AG04450 (cell line): ENCODE data around the gene CST3. TPM values are rescaled to one million over a fixed set of nuclear protein-coding genes. Genes with fewer than 3 reads are reported as not detected.

Experiments
- CTCF ChIA-PET: fragments of 300-600, 350-600 bp; formaldehyde crosslinking; extraction: SDS; loops from one replicate; lab custom pipeline; 2022; ENCODE audit warnings: antibody characterized with exemption, inconsistent platforms; lab: Charles Lee
- POLR2A ChIA-PET: fragments of 350-600 bp; formaldehyde crosslinking; extraction: SDS; loops from one replicate; lab custom pipeline; 2021; ENCODE audit warnings: antibody characterized with exemption, inconsistent platforms; lab: Yijun Ruan, JAX
- DNase-seq: peaks from one replicate; pipeline ENCODE4 v3.0.0-alpha.2; 2011; ENCODE audit warnings: low read depth, low spot score
- H3K27ac ChIP-seq: one replicate; pipeline ENCODE4 v1.5.1; 2012; ENCODE audit warnings: low read depth, low read length, control low read depth
- H3K27me3 ChIP-seq: one replicate; pipeline ENCODE4 v1.6.0; 2012; ENCODE audit warnings: low read length; ENCODE audit not compliant: control insufficient read depth, insufficient read depth
- H3K4me3 ChIP-seq: 2 replicates; pipeline ENCODE4 v1.5.1; 2011; ENCODE audit warnings: mild to moderate bottlenecking, low read depth, low read length, control low read depth
- H3K9me3 ChIP-seq: 2 replicates; pipeline ENCODE4 v1.5.1; 2012; ENCODE audit warnings: low read length; ENCODE audit not compliant: control insufficient read depth, insufficient read depth
- polyA plus RNA-seq: library from polyadenylated mRNA; depleted of rRNA; stranded (reverse); fragments of >200 nt; gene quantifications from 2 replicates; pipeline ENCODE4 v1.2.3, GENCODE V29; 2011
- TF ChIP-seq, protein P1 (sequence below): IDR thresholded peaks from 2 replicates; pipeline ENCODE4 v1.5.1; 2011; ENCODE audit warnings: low read depth, low read length, control low read depth, inconsistent platforms

CST3 gene
- polyA plus RNA-seq, 1 experiment = 166 TPM

DNA sequence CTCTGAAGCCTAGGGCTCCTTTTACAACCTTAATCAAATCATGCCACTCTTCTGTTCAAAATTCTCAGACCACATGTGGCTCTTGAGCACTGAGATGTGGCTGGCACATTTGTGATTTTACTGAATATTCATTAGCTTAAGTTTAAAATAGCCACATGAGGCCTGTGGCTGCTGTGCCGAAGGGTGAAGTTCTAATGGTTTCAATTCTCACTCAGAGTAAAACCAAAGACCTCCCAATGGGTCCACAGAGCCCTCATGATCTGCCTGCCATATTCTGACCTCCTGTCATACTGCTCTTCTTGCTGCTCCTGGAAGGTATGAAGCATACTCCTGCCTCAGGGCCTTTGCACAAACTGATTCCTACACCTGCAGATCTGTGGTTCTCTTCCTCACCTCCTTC lies 7.8 kb upstream of the CST3 start:
- no peak for DNase-seq
- TF ChIP-seq, protein P1, sequence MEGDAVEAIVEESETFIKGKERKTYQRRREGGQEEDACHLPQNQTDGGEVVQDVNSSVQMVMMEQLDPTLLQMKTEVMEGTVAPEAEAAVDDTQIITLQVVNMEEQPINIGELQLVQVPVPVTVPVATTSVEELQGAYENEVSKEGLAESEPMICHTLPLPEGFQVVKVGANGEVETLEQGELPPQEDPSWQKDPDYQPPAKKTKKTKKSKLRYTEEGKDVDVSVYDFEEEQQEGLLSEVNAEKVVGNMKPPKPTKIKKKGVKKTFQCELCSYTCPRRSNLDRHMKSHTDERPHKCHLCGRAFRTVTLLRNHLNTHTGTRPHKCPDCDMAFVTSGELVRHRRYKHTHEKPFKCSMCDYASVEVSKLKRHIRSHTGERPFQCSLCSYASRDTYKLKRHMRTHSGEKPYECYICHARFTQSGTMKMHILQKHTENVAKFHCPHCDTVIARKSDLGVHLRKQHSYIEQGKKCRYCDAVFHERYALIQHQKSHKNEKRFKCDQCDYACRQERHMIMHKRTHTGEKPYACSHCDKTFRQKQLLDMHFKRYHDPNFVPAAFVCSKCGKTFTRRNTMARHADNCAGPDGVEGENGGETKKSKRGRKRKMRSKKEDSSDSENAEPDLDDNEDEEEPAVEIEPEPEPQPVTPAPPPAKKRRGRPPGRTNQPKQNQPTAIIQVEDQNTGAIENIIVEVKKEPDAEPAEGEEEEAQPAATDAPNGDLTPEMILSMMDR = no peak
- ChIA-PET POLR2A (no interaction called here), CTCF (interaction anchor here (1.6 kb wide), 1 partner anchor 23 kb away, joined by 4 read pairs; no protein-coding TSS in a partner anchor)
- no peak overlapping the region for H3K27ac ChIP-seq
- no peaks in the 10 kb centered on the region for H3K9me3 ChIP-seq
- no peak overlapping the region for H3K4me3 ChIP-seq
- no peaks in the 10 kb centered on the region for H3K27me3 ChIP-seq

DNA sequence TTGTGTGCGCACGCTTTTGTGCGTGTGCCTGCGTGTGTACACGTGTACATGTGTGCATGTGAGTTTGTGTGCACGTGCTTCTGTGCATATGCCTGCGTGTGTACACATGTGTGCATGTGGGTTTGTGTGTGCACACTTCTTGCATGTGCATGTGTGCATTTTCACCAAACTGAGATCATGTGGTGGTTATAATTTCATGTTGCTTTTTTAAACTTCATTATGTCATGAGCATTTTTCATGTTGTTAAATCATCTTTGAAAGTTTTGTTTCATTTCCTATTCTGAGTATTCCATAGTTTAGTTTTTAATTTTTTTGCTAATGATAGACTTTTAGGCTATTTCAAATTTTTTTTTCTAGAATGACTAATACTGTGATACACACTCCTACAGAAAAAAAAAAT lies 6.4 kb upstream of the CST3 start:
- H3K9me3 ChIP-seq = no peaks in the 10 kb centered on the region
- H3K27ac ChIP-seq = no peak overlapping the region
- TF ChIP-seq, protein P1 = no peak
- ChIA-PET CTCF (no interaction called here), POLR2A (no interaction called here)
- DNase-seq = no peak
- no peaks in the 10 kb centered on the region for H3K27me3 ChIP-seq
- no peak overlapping the region for H3K4me3 ChIP-seq

- TF ChIP-seq, protein P1 = no peak
- no peaks in the 10 kb centered on the region for H3K9me3 ChIP-seq
- DNase-seq = no peak
- ChIA-PET POLR2A (no interaction called here), CTCF (interaction anchor here (1.1 to 1.4 kb wide), 2 partner anchors 37 to 202 kb away, joined by 3 to 5 read pairs; no protein-coding TSS in a partner anchor)
- H3K4me3 ChIP-seq = no peak overlapping the region
- H3K27me3 ChIP-seq = no peaks in the 10 kb centered on the region
- no peak overlapping the region for H3K27ac ChIP-seq
Measured at GRCh38 chr20:23643659-23644058, 5.9 kb upstream of the CST3 start.

DNA sequence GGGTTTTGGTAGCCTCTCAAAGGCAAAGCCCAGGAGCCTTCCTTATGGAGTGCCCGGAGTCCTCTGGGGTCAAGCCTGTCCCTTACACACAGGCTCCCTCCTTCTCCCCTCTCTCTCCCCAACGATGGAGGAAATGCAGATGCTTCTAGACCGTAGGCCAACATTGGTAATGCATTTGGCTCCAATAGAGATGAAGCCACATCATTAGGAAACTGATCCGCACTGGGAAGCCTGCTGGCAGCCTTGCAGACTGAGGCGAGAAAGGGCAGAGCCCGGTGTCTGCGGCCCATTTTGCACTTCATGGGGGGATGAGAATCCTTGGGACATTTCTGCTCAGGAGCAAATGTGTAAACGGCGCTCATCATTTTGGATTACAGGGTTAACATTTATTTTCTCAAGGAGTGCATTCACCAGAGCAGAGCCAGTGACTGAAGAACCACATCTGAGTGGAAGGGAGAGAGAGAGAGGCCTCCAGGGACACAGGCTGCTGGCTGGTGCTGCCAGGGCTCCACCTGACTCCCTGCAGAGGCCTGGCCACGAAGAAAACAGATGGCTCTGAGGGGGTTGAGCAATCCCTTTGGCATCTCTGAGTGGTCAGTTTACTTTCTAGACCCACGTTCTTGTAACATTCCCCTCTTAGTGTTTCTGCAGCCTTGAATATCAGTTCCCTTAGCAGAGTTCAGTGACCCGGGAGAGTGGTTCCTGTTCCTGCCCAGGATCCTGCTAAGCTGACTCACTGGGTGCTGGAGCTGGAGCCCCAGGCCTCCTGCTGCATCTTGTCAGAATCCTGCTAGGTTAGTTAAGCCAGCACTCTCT lies 4.4 kb upstream of the CST3 start:
- peak; percentile 50 for DNase-seq
- H3K27me3 ChIP-seq = no peaks in the 10 kb centered on the region
- no peak overlapping the region for H3K4me3 ChIP-seq
- POLR2A ChIA-PET = no interaction called here
- peak overlapping the region; percentile 47 for H3K27ac ChIP-seq
- TF ChIP-seq, protein P1 = no peak
- H3K9me3 ChIP-seq = no peaks in the 10 kb centered on the region
- CTCF ChIA-PET = interaction anchor here (1.4 kb wide), 1 partner anchor 35 kb away, joined by 5 read pairs; no protein-coding TSS in a partner anchor
